Cardiac muscle cell (in vitro differentiated cells and primary cell): ENCODE measurements around the gene XPO4. TPM values are rescaled to one million over a fixed set of nuclear protein-coding genes. Genes with fewer than 3 reads are reported as not detected.
"Not testable (repeated sequence)": the region's sequence is repeated elsewhere in the genome, so short reads cannot be mapped to it uniquely, and the experiment has no call there.

Source experiments
- DNase-seq, 2 donors: peaks; one replicate each; pipeline versions ENCODE4 v3.0.0 to v3.0.0-alpha.2; 2010 to 2017; ENCODE audit warnings: low read depth in 1 of 2, low spot score in 1 of 2
- H3K27ac ChIP-seq: fragments of 200-600 bp; sonication (generic); 2 replicates; pipeline ENCODE4 v1.5.1; 2016
- H3K27me3 ChIP-seq: fragments of 200-600 bp; sonication (generic); 2 replicates; pipeline ENCODE4 v1.6.0; 2016; ENCODE audit warnings: control low read depth
- H3K36me3 ChIP-seq: fragments of 200-600 bp; sonication (generic); 2 replicates; pipeline ENCODE4 v1.5.1; 2016; ENCODE audit warnings: control low read depth
- H3K4me1 ChIP-seq: fragments of 200-600 bp; sonication (generic); 2 replicates; pipeline ENCODE4 v1.8.1; 2017; ENCODE audit warnings: low read depth, mild to moderate bottlenecking, mixed run types
- H3K4me3 ChIP-seq: fragments of 200-600 bp; sonication (generic); 2 replicates; pipeline ENCODE4 v1.5.1; 2016; ENCODE audit warnings: mild to moderate bottlenecking
- H3K9me3 ChIP-seq: fragments of 200-600 bp; sonication (generic); 2 replicates; pipeline ENCODE4 v1.5.1; 2017; ENCODE audit warnings: low read depth, mild to moderate bottlenecking, control low read depth
- polyA plus RNA-seq: library from polyadenylated mRNA; unstranded; fragments of >200 nt; fragmentation: Nextera tagmentation; extraction: Ambion mirVana; gene quantifications from 2 replicates; pipeline ENCODE4 v1.2.1, GENCODE V29; 2016
- total RNA-seq: library from RNA; depleted of rRNA; stranded (reverse); fragments of >200 nt; gene quantifications from 2 replicates; pipeline ENCODE4 v1.2.3, GENCODE V29; 2016
- TF ChIP-seq, protein P1 (sequence below): IDR thresholded peaks from 2 replicates; pipeline ENCODE4 v1.5.1; 2012; ENCODE audit warnings: low read depth, mild to moderate bottlenecking, low read length

Gene XPO4
- total and polyA plus RNA-seq, 2 experiments from 2014 or later: 51.8 to 177 TPM

DNA sequence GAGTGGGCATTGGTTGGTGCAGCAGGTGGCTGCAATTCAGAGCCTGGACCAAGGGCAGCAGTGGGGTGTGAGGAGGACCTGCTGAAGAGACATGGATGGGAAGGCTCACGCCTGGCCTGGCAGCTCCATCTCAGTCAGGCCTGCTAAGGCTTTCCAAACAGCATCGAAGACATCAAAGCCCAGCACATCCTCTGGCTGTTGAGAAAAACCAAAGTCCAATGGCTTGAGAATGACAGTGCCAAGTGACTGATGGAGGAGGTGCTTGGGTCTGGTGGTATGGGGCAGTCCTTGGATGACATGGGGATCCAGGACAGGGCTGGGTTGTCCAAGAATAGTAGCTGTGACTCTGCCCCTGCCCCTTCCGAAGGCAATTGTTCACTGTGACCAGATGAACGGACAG, 19.0 kb upstream of the XPO4 start:
- no peaks in the 10 kb centered on the region for H3K9me3 ChIP-seq
- DNase-seq: no peak
- no peak overlapping the region for H3K27ac ChIP-seq
- no peaks in the 10 kb centered on the region for H3K36me3 ChIP-seq
- TF ChIP-seq, protein P1, sequence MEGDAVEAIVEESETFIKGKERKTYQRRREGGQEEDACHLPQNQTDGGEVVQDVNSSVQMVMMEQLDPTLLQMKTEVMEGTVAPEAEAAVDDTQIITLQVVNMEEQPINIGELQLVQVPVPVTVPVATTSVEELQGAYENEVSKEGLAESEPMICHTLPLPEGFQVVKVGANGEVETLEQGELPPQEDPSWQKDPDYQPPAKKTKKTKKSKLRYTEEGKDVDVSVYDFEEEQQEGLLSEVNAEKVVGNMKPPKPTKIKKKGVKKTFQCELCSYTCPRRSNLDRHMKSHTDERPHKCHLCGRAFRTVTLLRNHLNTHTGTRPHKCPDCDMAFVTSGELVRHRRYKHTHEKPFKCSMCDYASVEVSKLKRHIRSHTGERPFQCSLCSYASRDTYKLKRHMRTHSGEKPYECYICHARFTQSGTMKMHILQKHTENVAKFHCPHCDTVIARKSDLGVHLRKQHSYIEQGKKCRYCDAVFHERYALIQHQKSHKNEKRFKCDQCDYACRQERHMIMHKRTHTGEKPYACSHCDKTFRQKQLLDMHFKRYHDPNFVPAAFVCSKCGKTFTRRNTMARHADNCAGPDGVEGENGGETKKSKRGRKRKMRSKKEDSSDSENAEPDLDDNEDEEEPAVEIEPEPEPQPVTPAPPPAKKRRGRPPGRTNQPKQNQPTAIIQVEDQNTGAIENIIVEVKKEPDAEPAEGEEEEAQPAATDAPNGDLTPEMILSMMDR: no peak
- H3K4me3 ChIP-seq: no peak overlapping the region
- H3K4me1 ChIP-seq: peaks cover 4% of the 10 kb centered on the region
- no peaks in the 10 kb centered on the region for H3K27me3 ChIP-seq

DNA sequence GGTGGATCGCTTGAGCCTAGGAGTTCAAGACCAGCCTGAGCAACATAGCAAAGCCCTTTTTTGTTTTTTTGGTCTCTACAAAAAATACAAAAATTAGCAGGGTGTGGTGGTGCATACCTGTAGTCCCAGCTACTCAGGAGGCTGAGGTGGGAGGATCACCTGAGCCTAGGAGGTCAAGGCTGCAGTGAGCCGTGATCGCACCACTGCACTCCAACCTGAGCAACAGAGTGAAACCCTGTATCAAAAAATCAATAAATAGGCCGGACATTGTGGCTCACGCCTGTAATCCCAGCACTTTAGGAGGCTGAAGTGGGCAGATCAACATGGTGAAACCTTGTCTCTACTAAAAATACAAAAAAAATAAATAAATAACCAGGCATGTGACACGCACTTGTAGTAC, 13.1 kb upstream of the XPO4 start:
- H3K27me3 ChIP-seq, DNase-seq, H3K4me3 ChIP-seq: not testable (repeated sequence)

DNA sequence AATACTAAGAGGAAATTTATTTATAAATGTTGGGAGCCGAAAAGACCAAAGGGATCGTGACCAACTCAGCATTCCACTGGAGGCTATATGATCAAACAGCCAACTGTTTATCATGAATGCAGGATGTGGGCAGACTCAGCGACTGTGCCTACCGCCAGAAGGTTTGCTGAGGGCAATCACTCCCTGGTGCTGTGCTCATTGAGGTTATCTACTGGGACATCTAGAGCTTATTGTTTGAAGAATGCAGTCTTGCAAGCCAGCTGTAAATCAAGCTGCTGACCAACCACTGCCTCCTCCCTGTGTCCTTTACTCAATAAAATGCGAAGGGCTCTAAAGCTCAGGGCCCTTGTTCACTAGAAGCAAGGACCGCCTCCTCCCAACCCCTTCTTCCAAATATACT, 8.5 kb upstream of the XPO4 start:
- Histone ChIP-seq H3K27me3 (no peaks in the 10 kb centered on the region), H3K4me3 (no peak overlapping the region), H3K4me1 (no peaks in the 10 kb centered on the region), H3K27ac (no peak overlapping the region), H3K9me3 (no peaks in the 10 kb centered on the region), H3K36me3 (no peaks in the 10 kb centered on the region)
- TF ChIP-seq, protein P1: no peak
- no peak for DNase-seq

More for the DNA sequence above, 13.1 kb upstream of the XPO4 start:
- not testable (repeated sequence) for H3K36me3 ChIP-seq, H3K27ac ChIP-seq, H3K4me1 ChIP-seq, H3K9me3 ChIP-seq

DNA sequence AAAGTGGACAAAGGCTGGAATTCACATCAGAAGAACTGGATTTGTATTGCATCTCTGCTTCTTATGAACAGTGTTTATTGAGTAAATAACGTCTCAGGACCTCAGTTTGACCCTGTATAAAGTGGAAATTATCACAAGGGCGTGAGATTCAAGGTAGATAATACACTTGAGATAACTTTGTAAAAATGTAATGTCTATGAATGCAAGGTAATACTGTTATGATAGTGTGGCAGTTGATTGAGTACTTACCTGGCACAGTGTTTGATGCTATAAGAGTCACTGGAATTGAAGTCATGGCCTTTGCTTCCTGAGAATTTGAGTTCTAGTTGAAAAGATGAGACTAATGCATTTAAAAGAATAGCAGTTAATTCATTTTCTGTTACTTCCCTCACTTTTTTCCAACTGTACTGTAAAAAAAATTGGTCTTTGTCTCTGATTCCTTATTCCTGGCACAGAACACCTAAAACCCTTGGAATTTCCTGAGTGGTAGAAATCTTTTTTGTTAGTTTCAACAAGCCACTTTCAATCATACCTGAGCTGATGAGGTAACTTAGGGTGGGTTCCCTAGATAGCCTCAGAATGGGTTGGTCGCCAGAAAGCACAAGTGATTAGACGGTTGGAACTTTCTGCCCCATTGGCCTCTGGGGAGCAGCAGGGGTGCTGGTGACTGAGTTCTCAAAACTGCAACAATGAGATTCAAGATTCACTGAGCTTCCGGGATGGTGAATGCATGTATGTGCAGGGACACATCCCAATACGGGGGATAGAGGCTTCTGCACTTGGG, 6.4 kb upstream of the XPO4 start:
- Histone ChIP-seq H3K27me3 (no peaks in the 10 kb centered on the region), H3K4me1 (no peaks in the 10 kb centered on the region), H3K36me3 (no peaks in the 10 kb centered on the region), H3K9me3 (no peaks in the 10 kb centered on the region), H3K4me3 (no peak overlapping the region), H3K27ac (no peak overlapping the region)
- TF ChIP-seq, protein P1: no peak
- DNase-seq: no peak

DNA sequence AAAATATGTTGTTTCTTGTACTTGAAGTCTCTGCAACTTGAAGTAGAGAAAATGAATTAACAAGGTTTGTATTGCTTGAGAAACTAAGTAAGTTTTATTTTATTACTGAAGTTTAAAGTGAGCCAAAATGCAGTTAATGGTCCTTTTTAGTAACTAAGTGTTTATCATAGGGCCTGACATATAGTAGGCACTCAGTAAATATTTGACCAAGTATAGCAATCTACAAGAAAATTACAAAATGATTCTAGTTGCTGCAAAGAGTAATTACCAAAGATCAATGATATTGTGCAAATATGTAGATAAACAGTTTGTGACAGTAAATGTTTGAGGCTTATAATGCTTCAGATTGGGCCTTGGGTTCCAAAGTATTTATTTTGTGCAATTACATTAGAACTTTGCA, 2.4 kb upstream of the XPO4 start:
- Histone ChIP-seq H3K36me3 (no peaks in the 10 kb centered on the region), H3K4me1 (peaks cover 8% of the 10 kb centered on the region), H3K9me3 (no peaks in the 10 kb centered on the region), H3K27ac (no peak overlapping the region), H3K4me3 (no peak overlapping the region), H3K27me3 (no peaks in the 10 kb centered on the region)
- TF ChIP-seq, protein P1: no peak
- no peak for DNase-seq

DNA sequence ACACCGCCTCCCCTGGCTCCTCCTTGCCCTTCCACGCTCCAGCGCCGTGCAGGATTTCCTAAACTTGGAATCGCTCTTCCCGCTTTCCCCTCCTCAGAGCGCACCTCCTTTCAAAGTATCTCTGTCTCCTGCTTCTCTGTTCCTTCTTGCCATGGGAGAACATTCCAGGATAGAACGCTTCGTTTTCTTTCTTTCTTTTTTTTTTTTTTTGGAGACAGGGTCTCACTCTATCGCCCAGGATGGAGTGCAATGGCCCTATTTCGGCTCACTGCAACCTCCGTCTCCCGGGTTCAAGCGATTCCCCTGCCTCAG, 574 bp upstream of the XPO4 start:
- peak overlapping the region; percentile 92 for H3K4me3 ChIP-seq
- H3K9me3 ChIP-seq: no peaks in the 10 kb centered on the region
- TF ChIP-seq, protein P1: no peak
- peak overlapping the region; percentile 98 for H3K27ac ChIP-seq
- peaks cover 8% of the 10 kb centered on the region for H3K4me1 ChIP-seq
- no peaks in the 10 kb centered on the region for H3K36me3 ChIP-seq
- H3K27me3 ChIP-seq: no peaks in the 10 kb centered on the region
- DNase-seq: no peak
